Endodermal cell (in vitro differentiated cells): Measurements from ENCODE around the gene DGKH. TPM values are rescaled to one million over a fixed set of nuclear protein-coding genes. Genes with fewer than 3 reads are reported as not detected.

Experiments
- DNase-seq: peaks from one replicate; pipeline ENCODE4 v3.0.0-alpha.2; 2017
- H3K27ac ChIP-seq: 2 replicates; pipeline ENCODE4 v1.5.1; 2013; ENCODE audit warnings: mild to moderate bottlenecking, low read depth, low read length, moderate library complexity
- H3K27me3 ChIP-seq: 2 replicates; pipeline ENCODE4 v1.6.1; 2013; ENCODE audit warnings: mild to moderate bottlenecking, low read length, moderate library complexity; ENCODE audit not compliant: insufficient read depth, control insufficient read depth, poor library complexity, severe bottlenecking
- H3K36me3 ChIP-seq: 2 replicates; pipeline ENCODE4 v1.7.0; 2013; ENCODE audit warnings: mild to moderate bottlenecking, low read length, moderate library complexity; ENCODE audit not compliant: control insufficient read depth, insufficient read depth
- H3K4me1 ChIP-seq: one replicate; pipeline ENCODE4 v1.7.0; 2013; ENCODE audit warnings: low read length; ENCODE audit not compliant: control insufficient read depth, insufficient read depth
- H3K4me3 ChIP-seq: 2 replicates; pipeline ENCODE4 v1.5.1; 2013; ENCODE audit warnings: mild to moderate bottlenecking, low read length, moderate library complexity
- H3K9ac ChIP-seq: 2 replicates; pipeline ENCODE4 v1.6.1; 2013; ENCODE audit warnings: mild to moderate bottlenecking, low read length, moderate library complexity; ENCODE audit not compliant: poor library complexity, severe bottlenecking; ENCODE audit errors: extremely low read depth
- H3K9me3 ChIP-seq: 2 replicates; pipeline ENCODE4 v1.6.1; 2013; ENCODE audit warnings: mild to moderate bottlenecking, low read length, moderate library complexity; ENCODE audit not compliant: control insufficient read depth
- H3K27ac Mint-ChIP-seq: 2 replicates; pipeline ENCODE4 v1.8.0; 2020; ENCODE audit warnings: mixed read lengths
- H3K27me3 Mint-ChIP-seq: 2 replicates; pipeline ENCODE4 v1.8.0; 2021; ENCODE audit warnings: mild to moderate bottlenecking, mixed read lengths; ENCODE audit not compliant: insufficient read depth
- H3K36me3 Mint-ChIP-seq: 2 replicates; pipeline ENCODE4 v1.8.0; 2020; ENCODE audit warnings: low read depth, mixed read lengths
- H3K4me1 Mint-ChIP-seq: 2 replicates; pipeline ENCODE4 v1.8.0; 2020; ENCODE audit warnings: mixed read lengths
- H3K4me3 Mint-ChIP-seq: 2 replicates; pipeline ENCODE4 v1.8.0; 2020; ENCODE audit warnings: mild to moderate bottlenecking, moderate library complexity, mixed read lengths
- H3K9me3 Mint-ChIP-seq: 2 replicates; pipeline ENCODE4 v1.8.0; 2020; ENCODE audit warnings: mild to moderate bottlenecking, mixed read lengths
- WGBS, 2 experiments: methylation state at CpG; one replicate each; pipeline versions ENCODE4 v1.1.5 to v1.1.7; 2013; ENCODE audit warnings: missing lambda C conversion rate in 2 of 2, mixed read lengths in 1 of 2; ENCODE audit not compliant: insufficient coverage in 1 of 2, insufficient read length in 1 of 2; 5-methylcytosine and 5-hydroxymethylcytosine counted together
- total RNA-seq, 2 donors: library from RNA; stranded (reverse); fragmentation: NEBNext Ultra II Directional in 1 of 2; extraction: Animal tissue kit (Norgen Biotek cat#: 25700) in 1 of 2; gene quantifications; 2 replicates in 1 of 2; 3 replicates in 1 of 2; pipeline ENCODE4 v1.2.1, GENCODE V29; 2021
- TF ChIP-seq, protein P1 (sequence below): fragments of 200-600 bp; sonication (generic); conservative IDR thresholded peaks from 2 replicates; pipeline ENCODE4 v1.5.0; 2021; ENCODE audit warnings: antibody characterized with exemption, mild to moderate bottlenecking

Gene DGKH
- total RNA-seq, 2 donors from 2014 or later: 7.1 to 11.5 TPM

DNA sequence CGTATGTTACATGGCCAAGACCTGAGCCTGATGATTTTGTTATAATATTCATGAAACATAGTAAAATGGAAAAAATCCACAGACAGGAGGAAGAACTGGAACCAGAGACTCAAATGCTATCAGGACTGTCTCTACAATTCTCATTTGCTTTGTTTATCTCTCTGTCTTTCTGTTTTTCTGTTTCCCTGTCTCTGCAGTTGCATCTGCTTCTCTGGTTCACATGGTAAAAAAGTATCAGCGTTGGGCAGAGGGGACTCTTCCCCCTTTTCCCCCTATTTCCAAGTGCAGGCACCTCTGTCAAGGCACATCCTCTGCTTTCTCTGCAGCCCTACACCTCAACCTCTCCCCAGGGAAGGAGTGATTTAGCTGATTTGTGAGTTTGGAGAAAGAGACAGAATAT is 46.4 kb upstream of the DGKH start:
- Histone ChIP-seq H3K4me3 (no peak overlapping the region), H3K27ac (no peak overlapping the region), H3K9me3 (no peaks in the 10 kb centered on the region), H3K4me1 (no peaks in the 10 kb centered on the region), H3K36me3 (no peaks in the 10 kb centered on the region), H3K27me3 (no peaks in the 10 kb centered on the region), H3K9ac (no peak overlapping the region)
- peaks cover 9% of the 10 kb centered on the region for H3K4me1 Mint-ChIP-seq
- no peak overlapping the region for H3K27ac Mint-ChIP-seq
- DNase-seq: no peak
- H3K36me3 Mint-ChIP-seq: no peaks in the 10 kb centered on the region
- H3K4me3 Mint-ChIP-seq: no peak overlapping the region
- H3K27me3 Mint-ChIP-seq: no peaks in the 10 kb centered on the region
- TF ChIP-seq, protein P1, sequence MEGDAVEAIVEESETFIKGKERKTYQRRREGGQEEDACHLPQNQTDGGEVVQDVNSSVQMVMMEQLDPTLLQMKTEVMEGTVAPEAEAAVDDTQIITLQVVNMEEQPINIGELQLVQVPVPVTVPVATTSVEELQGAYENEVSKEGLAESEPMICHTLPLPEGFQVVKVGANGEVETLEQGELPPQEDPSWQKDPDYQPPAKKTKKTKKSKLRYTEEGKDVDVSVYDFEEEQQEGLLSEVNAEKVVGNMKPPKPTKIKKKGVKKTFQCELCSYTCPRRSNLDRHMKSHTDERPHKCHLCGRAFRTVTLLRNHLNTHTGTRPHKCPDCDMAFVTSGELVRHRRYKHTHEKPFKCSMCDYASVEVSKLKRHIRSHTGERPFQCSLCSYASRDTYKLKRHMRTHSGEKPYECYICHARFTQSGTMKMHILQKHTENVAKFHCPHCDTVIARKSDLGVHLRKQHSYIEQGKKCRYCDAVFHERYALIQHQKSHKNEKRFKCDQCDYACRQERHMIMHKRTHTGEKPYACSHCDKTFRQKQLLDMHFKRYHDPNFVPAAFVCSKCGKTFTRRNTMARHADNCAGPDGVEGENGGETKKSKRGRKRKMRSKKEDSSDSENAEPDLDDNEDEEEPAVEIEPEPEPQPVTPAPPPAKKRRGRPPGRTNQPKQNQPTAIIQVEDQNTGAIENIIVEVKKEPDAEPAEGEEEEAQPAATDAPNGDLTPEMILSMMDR: no peak
- WGBS, 2 experiments: 75 to 100% methylated on average over 2 of the region's 2 CpGs
- H3K9me3 Mint-ChIP-seq: no peaks in the 10 kb centered on the region

DNA sequence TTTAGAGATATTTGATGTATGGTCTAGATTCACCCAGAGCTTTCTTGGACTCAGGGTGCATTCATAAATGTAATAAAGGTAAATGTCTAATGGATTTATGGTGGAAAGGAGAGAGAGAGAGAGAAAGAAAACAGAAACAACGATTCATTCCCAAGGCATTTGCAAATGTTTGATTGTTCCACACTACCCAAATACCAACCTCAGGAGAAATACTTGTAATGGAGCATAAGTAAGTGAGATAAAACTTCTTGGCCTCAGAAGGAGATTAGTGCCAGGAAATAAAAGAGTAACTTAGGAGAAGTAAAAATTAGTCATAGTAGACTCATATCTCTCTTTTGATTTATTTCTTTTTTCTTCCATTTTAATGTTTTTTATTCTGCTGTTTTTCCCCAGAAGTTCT is 40.6 kb upstream of the DGKH start:
- no CpG with 5 or more reads among the region's 1 CpG for WGBS, 2 experiments
- Histone ChIP-seq H3K4me3 (no peak overlapping the region), H3K9me3 (no peaks in the 10 kb centered on the region), H3K27ac (no peak overlapping the region), H3K9ac (no peak overlapping the region), H3K36me3 (no peaks in the 10 kb centered on the region), H3K27me3 (no peaks in the 10 kb centered on the region), H3K4me1 (no peaks in the 10 kb centered on the region)
- TF ChIP-seq, protein P1: no peak
- H3K9me3 Mint-ChIP-seq: no peaks in the 10 kb centered on the region
- H3K27ac Mint-ChIP-seq: no peak overlapping the region
- no peak overlapping the region for H3K4me3 Mint-ChIP-seq
- H3K4me1 Mint-ChIP-seq: peaks cover 10% of the 10 kb centered on the region
- no peaks in the 10 kb centered on the region for H3K36me3 Mint-ChIP-seq
- no peak for DNase-seq
- no peaks in the 10 kb centered on the region for H3K27me3 Mint-ChIP-seq

DNA sequence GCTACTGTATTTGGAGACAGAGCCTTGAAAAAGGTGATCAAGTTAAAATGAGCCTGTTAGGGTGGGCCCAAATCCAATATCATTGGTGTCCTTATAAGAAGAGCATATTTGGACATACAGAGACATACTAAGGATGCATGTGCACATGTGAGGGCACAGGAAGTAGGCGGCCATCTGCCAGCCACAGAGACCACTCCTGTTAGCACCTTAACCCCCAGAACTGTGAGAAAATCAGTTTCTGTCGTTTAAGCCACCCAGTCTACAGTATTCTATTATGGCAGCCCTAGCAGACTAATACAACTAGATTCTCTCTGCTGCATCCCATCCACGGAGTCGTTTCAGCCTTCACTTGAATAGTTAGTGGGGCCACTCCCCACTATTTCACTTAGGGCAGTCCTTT is 39.4 kb upstream of the DGKH start:
- Histone ChIP-seq H3K4me1 (no peaks in the 10 kb centered on the region), H3K36me3 (no peaks in the 10 kb centered on the region), H3K27me3 (no peaks in the 10 kb centered on the region), H3K9me3 (no peaks in the 10 kb centered on the region), H3K4me3 (no peak overlapping the region), H3K9ac (no peak overlapping the region), H3K27ac (no peak overlapping the region)
- no peak for DNase-seq
- Mint-ChIP-seq H3K4me3 (no peak overlapping the region), H3K27ac (no peak overlapping the region), H3K36me3 (no peaks in the 10 kb centered on the region), H3K9me3 (no peaks in the 10 kb centered on the region), H3K27me3 (no peaks in the 10 kb centered on the region), H3K4me1 (peaks cover 10% of the 10 kb centered on the region)
- TF ChIP-seq, protein P1: no peak
- WGBS, 2 experiments: 93 to 100% methylated on average over 4 of the region's 4 CpGs
